Subcutaneous adipose tissue (tissue), 4 donors: ENCODE data around the gene RHBG. TPM values are rescaled to one million over a fixed set of nuclear protein-coding genes. Genes with fewer than 3 reads are reported as not detected.

Source experiments
- CTCF ChIP-seq: fragments of 450-650 bp; IDR thresholded peaks from one replicate; pipeline ENCODE4 v1.5.1; 2016; ENCODE audit warnings: low read depth, mild to moderate bottlenecking, control low read depth, antibody characterized with exemption, moderate library complexity
- total RNA-seq, 4 donors: library from RNA; depleted of rRNA; stranded (reverse); fragments of >200 nt; gene quantifications; one replicate each; pipeline ENCODE4 v1.1.0, GENCODE V29; 2016

Gene RHBG
- total RNA-seq = not detected

- TF ChIP-seq CTCF = no peak
These were observed at the start of gene RHBG for GRCh38 chr1:156368889-156369684. TSS of gene RHBG (plus strand) at chr1:156369211. CDS start at chr1:156369250, 39 bp downstream.

- TF ChIP-seq CTCF = no peak
These were observed 49.3 kb upstream of the RHBG start for GRCh38 chr1:156319664-156320063.

GRCh38 chr1:156320560-156320959 is 48.5 kb upstream of the RHBG start:
- no peak for TF ChIP-seq CTCF

DNA sequence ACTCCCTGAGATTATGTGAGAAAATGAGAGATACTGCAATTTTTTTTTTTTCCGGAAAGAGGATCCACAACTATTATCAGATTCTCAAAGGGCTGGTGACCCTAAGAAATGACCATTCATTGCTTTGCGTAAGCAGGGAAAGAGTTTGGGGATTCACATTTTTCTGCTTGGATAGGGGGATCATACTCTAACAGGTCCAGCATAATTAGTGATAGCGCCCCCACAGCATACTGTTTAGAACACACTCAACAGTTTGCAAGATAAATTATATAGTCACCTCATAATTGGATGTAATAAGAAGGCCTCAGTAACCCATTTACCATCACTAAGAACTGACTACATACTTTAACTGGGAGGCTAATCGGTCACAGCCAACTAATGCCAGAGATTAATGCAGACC is 32.8 kb upstream of the RHBG start:
- no peak for TF ChIP-seq CTCF

DNA sequence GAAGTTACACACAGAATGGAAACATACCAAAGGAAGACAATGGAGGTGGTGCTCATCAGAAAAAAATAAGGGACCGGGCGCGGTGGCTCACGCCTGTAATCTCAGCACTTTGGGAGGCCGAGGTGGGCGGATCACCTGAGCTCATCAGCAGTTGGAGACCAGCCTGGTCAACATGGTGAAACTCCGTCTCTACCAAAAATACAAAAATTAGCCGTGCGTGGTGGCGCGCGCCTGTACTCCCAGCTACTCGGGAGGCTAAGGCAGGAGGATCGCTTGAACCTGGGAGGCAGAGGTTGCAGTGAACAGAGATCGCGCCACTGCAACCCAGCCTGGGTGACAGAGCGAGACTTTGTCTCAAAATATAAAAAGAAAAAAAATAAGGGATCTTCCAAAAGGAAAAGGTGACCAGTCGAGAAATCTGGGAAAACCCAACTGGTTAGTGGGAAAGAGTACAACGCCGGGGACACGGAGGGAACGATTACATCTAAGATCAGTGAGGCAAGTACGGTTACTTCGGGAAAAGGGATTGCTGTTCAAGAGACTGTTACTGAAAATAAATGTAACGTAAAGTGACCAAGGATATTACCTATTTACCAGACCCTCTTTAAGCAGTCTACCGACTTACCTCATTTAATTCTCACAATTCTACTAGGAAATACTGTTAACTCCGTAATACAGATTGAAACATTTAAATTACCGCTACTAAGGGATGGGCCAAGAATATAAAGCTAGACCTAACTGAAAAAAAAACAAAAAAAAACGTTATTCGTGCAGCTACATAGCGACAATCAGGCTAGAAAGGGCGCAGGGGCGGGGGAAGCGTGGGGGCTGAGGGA is 31.7 kb upstream of the RHBG start:
- no peak for TF ChIP-seq CTCF

GRCh38 chr1:156337888-156338179 is 31.2 kb upstream of the RHBG start:
- TF ChIP-seq CTCF = no peak

DNA sequence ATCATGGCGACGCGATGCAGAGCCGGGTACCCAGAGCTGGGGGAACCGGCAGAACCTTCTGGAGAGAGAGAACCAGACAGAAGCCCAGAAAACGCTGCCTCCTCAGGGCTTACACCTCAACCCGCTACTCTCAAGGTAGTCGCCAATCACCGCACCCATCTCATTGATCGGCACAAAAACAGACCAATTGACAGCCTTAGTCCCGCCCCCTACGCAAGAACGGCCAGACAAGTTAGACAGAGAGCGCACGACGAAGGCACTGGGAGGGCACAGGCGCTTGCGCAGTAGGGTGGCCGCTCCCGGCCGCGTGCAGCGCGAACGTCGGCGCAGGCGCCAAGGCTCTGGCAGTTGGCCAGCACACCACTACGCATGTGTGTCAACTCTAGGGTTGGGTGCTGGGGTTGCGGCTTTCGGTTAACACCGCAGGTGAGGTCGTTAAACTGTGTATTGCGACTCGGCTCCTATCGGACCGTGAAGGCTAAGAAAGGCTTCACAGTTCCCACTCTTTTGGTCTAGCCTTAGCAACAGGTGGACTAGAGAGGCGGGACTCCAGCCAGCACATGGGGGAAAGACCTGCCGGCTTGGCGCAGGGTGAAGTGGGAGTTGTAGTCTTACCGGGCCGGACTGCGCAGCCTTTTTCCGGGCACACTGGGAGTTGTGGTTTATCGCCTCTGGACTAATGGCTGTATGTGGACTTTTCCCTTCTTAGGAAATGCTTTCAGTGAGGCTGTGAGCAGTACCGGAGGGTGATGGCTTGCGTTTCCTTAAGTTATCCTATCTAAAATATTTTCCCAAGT is 30.6 kb upstream of the RHBG start, which contains the start of the genes CCT3 and TSACC:
Gene CCT3 (minus strand): TSS at position 113 of the 797 bp plus-strand sequence. CDS start 108 bp downstream, at position 5.
Gene TSACC (plus strand): TSS at position 347 of the 797 bp plus-strand sequence. CDS start 1,232 bp downstream, outside the sequence.
- no peak for TF ChIP-seq CTCF
